Endothelial cell of umbilical vein (primary cell): ENCODE results near the gene ZMIZ1. TPM values are rescaled to one million over a fixed set of nuclear protein-coding genes. Genes with fewer than 3 reads are reported as not detected.
A peak's percentile ranks its signal among the peaks of the same experiment; 100 is the strongest.

ENCODE experiments used
- BruUV-seq: library from RNA; stranded (reverse); fragments of 400-500 nt; replicated peaks from 2 replicates; lab custom pipeline; 2021; lab: Mats Ljungman, UMichigan
- CTCF ChIA-PET: fragments of 300-600, 350-600 bp; sonication (Branson Sonifier 250); formaldehyde crosslinking; loops from one replicate; lab custom pipeline; 2021; ENCODE audit warnings: antibody characterized with exemption, inconsistent platforms; lab: Charles Lee
- POLR2A ChIA-PET: fragments of 300-600, 350-600 bp; sonication (Branson Sonifier 250); formaldehyde crosslinking; loops from one replicate; lab custom pipeline; 2021; ENCODE audit warnings: antibody characterized with exemption, inconsistent platforms; lab: Charles Lee
- DNase-seq: peaks from one replicate; pipeline ENCODE4 v3.0.0-alpha.2; 2011; ENCODE audit warnings: low read depth, low spot score
- FAIRE-seq: peaks from 2 replicates; lab custom pipeline; 2011; peaks lifted over from hg19 to GRCh38; lab: Jason Lieb, UNC
- H2AFZ ChIP-seq: 2 replicates; pipeline ENCODE4 v1.6.0; 2012; ENCODE audit warnings: low read depth, low read length, control low read depth, inconsistent platforms
- H3K27ac ChIP-seq: 2 replicates; pipeline ENCODE4 v1.5.1; 2011; ENCODE audit warnings: low read depth, mild to moderate bottlenecking, control low read depth, low read length, moderate library complexity; ENCODE audit not compliant: insufficient read depth
- H3K27me3 ChIP-seq, 2 experiments: 2 replicates each; pipeline versions ENCODE4 v1.6.0 to v1.6.1; 2011; ENCODE audit warnings: low read length in 2 of 2, mixed read lengths in 1 of 2; ENCODE audit not compliant: control insufficient read depth in 2 of 2, insufficient read depth in 2 of 2
- H3K36me3 ChIP-seq, 2 experiments: 2 replicates in 1 of 2; 3 replicates in 1 of 2; pipeline ENCODE4 v1.5.1; 2011; ENCODE audit warnings: low read length in 2 of 2, mild to moderate bottlenecking in 1 of 2, moderate library complexity in 1 of 2; ENCODE audit not compliant: control insufficient read depth in 2 of 2, insufficient read depth in 2 of 2; ENCODE audit errors: extremely low read depth in 1 of 2
- H3K4me1 ChIP-seq: 3 replicates; pipeline ENCODE4 v1.5.1; 2011; ENCODE audit warnings: mild to moderate bottlenecking, low read length; ENCODE audit not compliant: control insufficient read depth, insufficient read depth; ENCODE audit errors: extremely low read depth
- H3K4me2 ChIP-seq: 2 replicates; pipeline ENCODE4 v1.6.1; 2011; ENCODE audit warnings: low read length, control low read depth, mixed read lengths; ENCODE audit not compliant: insufficient read depth
- H3K4me3 ChIP-seq, 3 experiments: fragments of 200-600 bp in 1 of 3; sonication (generic), shearing (Covaris generic) in 1 of 3; replicated peaks in 1 of 3; 2 replicates each; pipeline ENCODE4 v1.5.1; 2011 to 2016; ENCODE audit warnings: control low read depth in 3 of 3, low read length in 3 of 3, mild to moderate bottlenecking in 2 of 3, inconsistent platforms in 1 of 3, low read depth in 1 of 3, moderate library complexity in 1 of 3; ENCODE audit not compliant: insufficient read depth in 1 of 3
- H3K79me2 ChIP-seq: 2 replicates; pipeline ENCODE4 v1.6.0; 2012; ENCODE audit warnings: low read length, inconsistent platforms; ENCODE audit not compliant: control insufficient read depth, insufficient read depth
- H3K9ac ChIP-seq: replicated peaks from 2 replicates; pipeline ENCODE3; 2011; ENCODE audit warnings: low read length, control low read depth; ENCODE audit not compliant: insufficient read depth; ENCODE audit errors: extremely low read depth
- H3K9me1 ChIP-seq: replicated peaks from 3 replicates; pipeline ENCODE4 v1.6.0; 2011; ENCODE audit warnings: mild to moderate bottlenecking, low read length; ENCODE audit not compliant: control insufficient read depth, insufficient read depth; ENCODE audit errors: extremely low read depth
- H3K9me3 ChIP-seq: replicated peaks from 2 replicates; pipeline ENCODE4 v1.5.1; 2012; ENCODE audit warnings: low read length, inconsistent platforms; ENCODE audit not compliant: control insufficient read depth, insufficient read depth
- H4K20me1 ChIP-seq: replicated peaks from 2 replicates; pipeline ENCODE3; 2011; ENCODE audit warnings: mild to moderate bottlenecking, low read length; ENCODE audit not compliant: control insufficient read depth, insufficient read depth; ENCODE audit errors: extremely low read depth
- EZH2 ChIP-seq: IDR thresholded peaks from 2 replicates; pipeline ENCODE4 v1.6.1; 2012; ENCODE audit warnings: borderline replicate concordance, low read depth, mild to moderate bottlenecking, moderate library complexity, low read length, inconsistent platforms; ENCODE audit not compliant: severe bottlenecking
- FOS ChIP-seq: IDR thresholded peaks from 2 replicates; pipeline ENCODE4 v1.6.1; 2011; ENCODE audit warnings: mild to moderate bottlenecking, low read length, moderate library complexity, borderline replicate concordance; ENCODE audit not compliant: insufficient read depth
- GATA2 ChIP-seq: IDR thresholded peaks from 2 replicates; pipeline ENCODE4 v1.7.0; 2011; ENCODE audit warnings: low read depth, mild to moderate bottlenecking, moderate library complexity, mixed read lengths, low read length; ENCODE audit not compliant: insufficient read length, insufficient read depth
- JUN ChIP-seq: IDR thresholded peaks from 2 replicates; pipeline ENCODE4 v1.6.1; 2011; ENCODE audit warnings: borderline replicate concordance, low read depth; ENCODE audit not compliant: insufficient read length, insufficient read depth
- MYC ChIP-seq: IDR thresholded peaks from one replicate; pipeline ENCODE4 v1.6.1; 2011; ENCODE audit warnings: mild to moderate bottlenecking, low read depth, low read length
- POLR2A ChIP-seq: IDR thresholded peaks from 2 replicates; pipeline ENCODE4 v1.6.1; 2012; ENCODE audit warnings: low read depth, mild to moderate bottlenecking, control low read depth, low read length
- POLR2AphosphoS5 ChIP-seq: IDR thresholded peaks from 2 replicates; pipeline ENCODE4 v1.6.1; 2012; ENCODE audit warnings: low read depth, mild to moderate bottlenecking, control low read depth, low read length, moderate library complexity; ENCODE audit not compliant: insufficient read depth
- dilution Hi-C: fragments of 300-500 bp; cut with MboI; formaldehyde crosslinking; loops from one replicate; pipeline ENCODE4 v1.15.0; 2019; ENCODE audit warnings: low sequenced_read_pairs; ENCODE audit not compliant: extremely low pct_ligation_motif_present
- intact Hi-C: fragments of 100-400 bp; cut with micrococcal nuclease; formaldehyde crosslinking; loops from one replicate; pipeline ENCODE4 v1.10.0; 2022
- polyA plus RNA-seq, 4 experiments: library from polyadenylated mRNA; depleted of rRNA in 3 of 4; stranded (reverse) in 3 of 4; unstranded in 1 of 4; fragments of >200 nt; gene quantifications; 2 replicates each; pipeline versions ENCODE4 v1.2.1 to v1.2.3, GENCODE V29; 2011 to 2012; ENCODE audit warnings: missing spikeins in 1 of 4
- total RNA-seq: library from RNA; stranded (reverse); gene quantifications from 2 replicates; pipeline ENCODE4 v1.2.3, GENCODE V29; 2021
- TF ChIP-seq, protein P1 (sequence below), 2 donors: IDR thresholded peaks; 1 replicate in 1 of 2; 2 replicates in 1 of 2; pipeline ENCODE4 v1.5.1; 2011; ENCODE audit warnings: low read length in 2 of 2, mild to moderate bottlenecking in 2 of 2, moderate library complexity in 2 of 2, control low read depth in 1 of 2, inconsistent platforms in 1 of 2, low read depth in 1 of 2; ENCODE audit not compliant: insufficient read depth in 1 of 2; ENCODE audit errors: extremely low read depth in 1 of 2
- TF ChIP-seq, protein P2 (sequence below): IDR thresholded peaks from 2 replicates; pipeline ENCODE4 v1.6.1; 2011; ENCODE audit not compliant: insufficient read depth, insufficient read length

The ZMIZ1 gene
- total and polyA plus RNA-seq, 2 donors (not counting 3 experiments of a cell fraction or from before 2014, with no cell fraction given): 12.5 to 46.7 TPM

DNA sequence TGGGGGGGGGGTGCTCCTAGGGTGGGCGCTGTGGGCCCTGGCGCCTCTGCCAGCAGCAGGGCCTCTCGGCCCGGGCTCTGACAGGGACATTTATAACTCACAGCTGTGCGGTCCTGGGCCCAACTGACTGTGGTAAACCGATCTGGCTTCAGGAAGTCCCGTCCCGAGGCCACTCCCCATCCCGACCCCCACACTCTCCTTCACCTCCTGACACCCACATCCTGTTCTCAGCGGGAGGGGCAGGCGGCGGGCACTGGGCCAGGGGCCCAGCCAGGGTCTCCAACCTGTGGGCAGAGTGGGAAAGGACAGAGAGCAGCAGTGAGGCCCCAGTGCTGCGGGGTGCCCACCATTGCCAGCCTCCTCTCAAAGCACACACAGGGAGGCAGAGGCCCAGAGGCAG is 69.1 kb downstream of the ZMIZ1 start:
- intact Hi-C loops (no loop called here), dilution Hi-C loops (no loop called here)
- no peak for TF ChIP-seq EZH2
- no peak for TF ChIP-seq POLR2AphosphoS5
- no peak for TF ChIP-seq MYC
- TF ChIP-seq GATA2: no peak
- no peak for TF ChIP-seq POLR2A
- TF ChIP-seq, protein P1, sequence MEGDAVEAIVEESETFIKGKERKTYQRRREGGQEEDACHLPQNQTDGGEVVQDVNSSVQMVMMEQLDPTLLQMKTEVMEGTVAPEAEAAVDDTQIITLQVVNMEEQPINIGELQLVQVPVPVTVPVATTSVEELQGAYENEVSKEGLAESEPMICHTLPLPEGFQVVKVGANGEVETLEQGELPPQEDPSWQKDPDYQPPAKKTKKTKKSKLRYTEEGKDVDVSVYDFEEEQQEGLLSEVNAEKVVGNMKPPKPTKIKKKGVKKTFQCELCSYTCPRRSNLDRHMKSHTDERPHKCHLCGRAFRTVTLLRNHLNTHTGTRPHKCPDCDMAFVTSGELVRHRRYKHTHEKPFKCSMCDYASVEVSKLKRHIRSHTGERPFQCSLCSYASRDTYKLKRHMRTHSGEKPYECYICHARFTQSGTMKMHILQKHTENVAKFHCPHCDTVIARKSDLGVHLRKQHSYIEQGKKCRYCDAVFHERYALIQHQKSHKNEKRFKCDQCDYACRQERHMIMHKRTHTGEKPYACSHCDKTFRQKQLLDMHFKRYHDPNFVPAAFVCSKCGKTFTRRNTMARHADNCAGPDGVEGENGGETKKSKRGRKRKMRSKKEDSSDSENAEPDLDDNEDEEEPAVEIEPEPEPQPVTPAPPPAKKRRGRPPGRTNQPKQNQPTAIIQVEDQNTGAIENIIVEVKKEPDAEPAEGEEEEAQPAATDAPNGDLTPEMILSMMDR (IDR thresholded peaks at IDR 0.05; ENCODE audit: extremely low read depth in 1 of 2, insufficient read depth in 1 of 2, low read depth in 1 of 2, low read length in 2 of 2): no peak
- no peak for TF ChIP-seq FOS
- TF ChIP-seq, protein P2, sequence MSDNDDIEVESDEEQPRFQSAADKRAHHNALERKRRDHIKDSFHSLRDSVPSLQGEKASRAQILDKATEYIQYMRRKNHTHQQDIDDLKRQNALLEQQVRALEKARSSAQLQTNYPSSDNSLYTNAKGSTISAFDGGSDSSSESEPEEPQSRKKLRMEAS: no peak
- TF ChIP-seq JUN: no peak
- peaks cover 0 to 16% of the 10 kb centered on the region in 2 experiments for H3K36me3 ChIP-seq
- no peak overlapping the region for H2AFZ ChIP-seq
- FAIRE-seq (peak; percentile 28), DNase-seq (no peak)
- H3K4me3 ChIP-seq: no peak overlapping the region
- CTCF ChIA-PET: interaction anchor here (1.1 kb wide), 1 partner anchor 57 kb away, joined by 3 read pairs; no protein-coding TSS in a partner anchor
- H4K20me1 ChIP-seq: no peaks in the 10 kb centered on the region
- H3K79me2 ChIP-seq: peaks cover 9% of the 10 kb centered on the region
- H3K9me1 ChIP-seq: no peaks in the 10 kb centered on the region
- peaks cover 30% of the 10 kb centered on the region for H3K4me1 ChIP-seq
- POLR2A ChIA-PET: no interaction called here
- BruUV-seq: no TSS peak
- no peaks in the 10 kb centered on the region for H3K27me3 ChIP-seq
- H3K9me3 ChIP-seq: no peaks in the 10 kb centered on the region
- H3K9ac ChIP-seq: no peak overlapping the region
- H3K4me2 ChIP-seq: no peak overlapping the region
- H3K27ac ChIP-seq: no peak overlapping the region
